ENCODE results near the gene RND3.

RND3 gene

GRCh38 chr2:150425121-150425955 lies 62.1 kb downstream of the RND3 start:
- POLR2A ChIA-PET: no interaction called here
- TF ChIP-seq FOXA1 (IDR thresholded peaks at IDR 0.05): no peak
- no peak for TF ChIP-seq PKNOX1 (IDR thresholded peaks at IDR 0.05)
- TF ChIP-seq SUZ12 (IDR thresholded peaks at IDR 0.05): no peak
- no peak for TF ChIP-seq SP1 (IDR thresholded peaks at IDR 0.05)
- no peak for TF ChIP-seq BHLHE40 (IDR thresholded peaks at IDR 0.05; ENCODE audit: borderline replicate concordance)
- TF ChIP-seq ARNT (IDR thresholded peaks at IDR 0.05): no peak
- TF ChIP-seq ZNF384 (IDR thresholded peaks at IDR 0.05): no peak
- no peak for TF ChIP-seq HDGF (IDR thresholded peaks at IDR 0.05; ENCODE audit: borderline replicate concordance)
- no peak for TF ChIP-seq L3MBTL2 (conservative IDR thresholded peaks at IDR 0.05)
- TF ChIP-seq FOXM1 (IDR thresholded peaks at IDR 0.05; ENCODE audit: borderline replicate concordance): no peak
- TF ChIP-seq CTBP1 (IDR thresholded peaks at IDR 0.05; ENCODE audit: borderline replicate concordance): no peak
- no peak for TF ChIP-seq ELF4 (IDR thresholded peaks at IDR 0.05)
- TF ChIP-seq LEF1 (IDR thresholded peaks at IDR 0.05; ENCODE audit: borderline replicate concordance): no peak
- TF ChIP-seq FOXK2 (IDR thresholded peaks at IDR 0.05): no peak
- TF ChIP-seq TARDBP (IDR thresholded peaks at IDR 0.05): no peak
- no peak for TF ChIP-seq NFRKB (IDR thresholded peaks at IDR 0.05)
- DNase-seq (ENCODE audit: extremely low spot score): no peak
- CTCF ChIA-PET: interaction anchor here (0.6 kb wide), 1 partner anchor 21 kb away, joined by 3 read pairs; no protein-coding TSS in a partner anchor

DNA sequence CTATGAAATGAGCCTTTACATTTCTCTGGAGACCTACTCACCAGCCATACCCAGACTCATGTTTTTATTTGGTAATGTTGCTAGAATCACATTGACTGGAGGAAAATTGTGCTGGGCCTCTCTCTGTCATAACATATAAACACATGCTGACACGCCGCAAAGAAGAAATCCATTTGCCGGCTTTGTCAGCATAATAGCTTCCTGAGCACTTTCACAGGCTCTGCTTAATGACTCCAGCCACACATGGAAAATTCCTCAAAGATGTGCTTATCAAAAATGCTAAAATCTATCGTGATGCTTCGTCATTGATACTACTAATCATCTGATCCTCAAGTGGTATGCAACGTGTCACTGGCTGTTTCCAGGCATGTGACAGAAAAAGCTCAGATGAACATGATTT lies 63.1 kb downstream of the RND3 start:
- ChIA-PET POLR2A (no interaction called here), CTCF (no interaction called here)
- no peak for DNase-seq (ENCODE audit: extremely low spot score)
- TF ChIP-seq LEF1 (IDR thresholded peaks at IDR 0.05; ENCODE audit: borderline replicate concordance) (no peak), SP1 (IDR thresholded peaks at IDR 0.05) (no peak), NFRKB (IDR thresholded peaks at IDR 0.05) (no peak), HDGF (IDR thresholded peaks at IDR 0.05; ENCODE audit: borderline replicate concordance) (no peak), TARDBP (IDR thresholded peaks at IDR 0.05) (no peak), PKNOX1 (IDR thresholded peaks at IDR 0.05) (no peak), ZNF384 (IDR thresholded peaks at IDR 0.05) (no peak), ELF4 (IDR thresholded peaks at IDR 0.05) (no peak), FOXA1 (IDR thresholded peaks at IDR 0.05) (no peak), L3MBTL2 (conservative IDR thresholded peaks at IDR 0.05) (no peak), SUZ12 (IDR thresholded peaks at IDR 0.05) (no peak), CTBP1 (IDR thresholded peaks at IDR 0.05; ENCODE audit: borderline replicate concordance) (no peak), BHLHE40 (IDR thresholded peaks at IDR 0.05; ENCODE audit: borderline replicate concordance) (no peak), ARNT (IDR thresholded peaks at IDR 0.05) (no peak), FOXM1 (IDR thresholded peaks at IDR 0.05; ENCODE audit: borderline replicate concordance) (no peak)

DNA sequence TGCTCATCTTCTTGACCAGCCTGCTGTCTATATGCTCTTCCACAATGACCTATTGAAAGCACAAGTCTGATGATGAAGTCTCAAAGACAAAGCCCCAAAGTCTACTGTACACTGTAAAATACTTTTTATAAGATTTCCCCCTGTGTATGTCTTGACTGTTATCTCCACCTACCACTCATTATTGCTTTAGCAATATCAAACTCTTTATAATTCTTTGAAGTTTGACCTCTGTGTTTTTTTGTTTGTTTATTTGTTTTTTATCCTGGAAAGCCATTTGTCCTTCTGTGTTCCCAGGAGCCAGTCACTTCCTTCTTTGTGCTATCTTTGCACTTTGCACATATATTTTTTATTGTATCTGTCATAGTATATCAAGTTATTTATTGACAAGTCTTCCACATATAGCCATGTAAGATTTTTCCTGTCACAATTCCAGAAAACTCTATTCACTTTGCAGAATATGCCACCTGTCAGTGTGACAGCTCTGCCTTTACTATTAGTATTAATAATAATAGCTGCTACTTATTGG lies 66.3 kb downstream of the RND3 start:
- DNase-seq (ENCODE audit: extremely low spot score): no peak
- CTCF ChIA-PET: no interaction called here
- POLR2A ChIA-PET: no interaction called here
- TF ChIP-seq ZNF384 (IDR thresholded peaks at IDR 0.05) (no peak), BHLHE40 (IDR thresholded peaks at IDR 0.05; ENCODE audit: borderline replicate concordance) (no peak), FOXM1 (IDR thresholded peaks at IDR 0.05; ENCODE audit: borderline replicate concordance) (no peak), L3MBTL2 (conservative IDR thresholded peaks at IDR 0.05) (no peak), SP1 (IDR thresholded peaks at IDR 0.05) (no peak), HDGF (IDR thresholded peaks at IDR 0.05; ENCODE audit: borderline replicate concordance) (no peak), ELF4 (IDR thresholded peaks at IDR 0.05) (no peak), CTBP1 (IDR thresholded peaks at IDR 0.05; ENCODE audit: borderline replicate concordance) (no peak), FOXA1 (IDR thresholded peaks at IDR 0.05) (no peak), LEF1 (IDR thresholded peaks at IDR 0.05; ENCODE audit: borderline replicate concordance) (no peak)

DNA sequence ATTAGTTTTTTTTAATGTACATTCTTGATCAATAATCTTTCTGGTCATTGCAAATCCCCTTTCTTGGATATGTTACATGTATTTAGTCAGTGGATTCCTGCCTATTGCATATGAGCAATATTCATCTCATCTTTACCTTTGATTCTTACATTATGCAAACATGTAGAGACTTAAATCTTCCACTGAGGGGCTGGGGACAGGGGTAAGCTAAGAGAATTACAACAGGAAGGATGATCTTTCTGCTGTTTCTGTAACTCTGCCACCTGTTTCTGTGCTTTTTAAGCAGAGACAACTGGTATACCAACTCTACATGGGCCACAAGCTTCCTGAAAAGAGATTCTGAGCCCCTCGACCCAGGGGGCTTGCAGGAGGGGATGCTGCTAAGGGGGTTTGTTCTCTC lies 68.6 kb downstream of the RND3 start:
- TF ChIP-seq SUZ12 (IDR thresholded peaks at IDR 0.05) (no peak), L3MBTL2 (conservative IDR thresholded peaks at IDR 0.05) (no peak), LEF1 (IDR thresholded peaks at IDR 0.05; ENCODE audit: borderline replicate concordance) (no peak), BHLHE40 (IDR thresholded peaks at IDR 0.05; ENCODE audit: borderline replicate concordance) (no peak), ELF4 (IDR thresholded peaks at IDR 0.05) (no peak), FOXM1 (IDR thresholded peaks at IDR 0.05; ENCODE audit: borderline replicate concordance) (no peak)
- no peak for DNase-seq (ENCODE audit: extremely low spot score)
- ChIA-PET CTCF (no interaction called here), POLR2A (no interaction called here)
